ENCODE measurements around the gene CELSR1. TPM values are rescaled to one million over a fixed set of nuclear protein-coding genes. Genes with fewer than 3 reads are reported as not detected.

Gene CELSR1
- total and polyA plus RNA-seq, 2 of the 13 experiments (the other 11 are each of a cell fraction or from before 2014, with no cell fraction given), result 0.78 to 1.8 TPM

DNA sequence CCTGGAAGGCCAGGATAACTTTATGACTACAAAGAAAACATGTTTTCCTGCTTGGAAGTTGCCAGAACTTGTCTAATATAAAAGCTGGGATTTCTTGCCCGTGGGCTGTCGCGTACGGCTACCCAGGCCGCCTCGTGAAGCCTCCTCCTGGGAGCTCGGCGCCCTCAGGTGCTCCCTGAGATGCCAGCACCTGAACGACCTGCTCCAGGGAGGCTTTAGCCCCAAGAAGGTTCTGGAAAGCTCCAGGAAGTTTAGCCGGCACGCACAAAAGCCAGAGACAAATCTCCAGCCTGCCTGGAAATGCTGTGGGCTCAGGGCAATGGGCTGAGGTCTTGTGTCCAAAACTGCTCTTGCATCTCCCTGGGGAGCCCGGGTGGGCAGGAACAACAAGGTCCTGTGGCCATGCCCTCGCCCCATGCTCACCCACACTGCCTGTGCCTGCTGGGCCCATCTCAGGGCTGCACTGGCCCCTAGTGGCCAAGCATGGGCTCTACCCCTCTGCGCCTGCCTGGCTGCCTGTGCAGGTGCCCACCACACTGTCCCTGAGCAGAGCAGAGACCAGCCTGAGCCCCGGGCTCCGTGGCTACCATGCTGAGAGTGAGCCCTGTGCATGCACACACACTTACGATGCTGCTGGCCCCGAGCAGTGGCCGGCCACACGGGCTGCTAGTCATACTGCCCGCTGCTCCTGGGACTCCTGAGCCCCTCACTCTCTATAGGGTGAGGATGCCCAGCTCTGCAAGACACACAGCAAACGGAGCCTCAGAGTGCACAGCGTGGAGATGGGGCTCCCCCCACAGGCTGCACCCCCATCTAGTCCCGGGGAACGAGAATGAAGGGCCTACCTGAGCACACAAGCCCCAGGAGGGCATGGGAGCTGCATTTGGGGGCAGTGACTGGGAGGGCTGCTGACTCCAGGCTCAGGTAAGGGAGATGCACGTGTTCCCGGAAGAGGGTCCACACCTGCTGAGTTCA is 4.9 kb upstream of the CELSR1 start (continued):
- TF ChIP-seq, protein P1, sequence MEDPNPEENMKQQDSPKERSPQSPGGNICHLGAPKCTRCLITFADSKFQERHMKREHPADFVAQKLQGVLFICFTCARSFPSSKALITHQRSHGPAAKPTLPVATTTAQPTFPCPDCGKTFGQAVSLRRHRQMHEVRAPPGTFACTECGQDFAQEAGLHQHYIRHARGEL (CRISPR knock-in tag; IDR thresholded peaks at IDR 0.05), result no peak
- TF ChIP-seq ZNF235 (CRISPR knock-in tag; IDR thresholded peaks at IDR 0.05; ENCODE audit: borderline replicate concordance) (0 out of 2 replicates have a peak, but pooled peaks have one; percentile 30), HOXA3 (CRISPR knock-in tag; IDR thresholded peaks at IDR 0.05) (0 out of 2 replicates have a peak, but pooled peaks have one; percentile 35), GFI1 (CRISPR knock-in tag; IDR thresholded peaks at IDR 0.05; ENCODE audit: borderline replicate concordance) (no peak), ZBTB7A (CRISPR knock-in tag; IDR thresholded peaks at IDR 0.05) (peak; percentile 36; the same call in 1 of the 2 replicates), ZNF570 (CRISPR knock-in tag; IDR thresholded peaks at IDR 0.05; ENCODE audit: borderline replicate concordance) (no peak), SRSF1 (optimal IDR thresholded peaks at IDR 0.05; ENCODE audit: low read depth, low read length) (no peak), U2AF2 (IDR thresholded peaks at IDR 0.05; ENCODE audit: low read depth, low read length) (no peak), PAX8 (CRISPR knock-in tag; IDR thresholded peaks at IDR 0.05; ENCODE audit: borderline replicate concordance) (no peak), SYNCRIP (IDR thresholded peaks at IDR 0.05; ENCODE audit: insufficient read depth, low read depth, low read length) (no peak), ZBTB38 (CRISPR knock-in tag; IDR thresholded peaks at IDR 0.05) (no peak), RFX1 (IDR thresholded peaks at IDR 0.05) (no peak), EP300 (IDR thresholded peaks at IDR 0.05; ENCODE audit: low read depth in 2 of 2, low read length in 2 of 2) (0 out of 4 replicates have a peak, but pooled peaks of 1 of the 2 experiments have one; percentile 36), EP300 (CRISPR knock-in tag; IDR thresholded peaks at IDR 0.05; ENCODE audit: borderline replicate concordance) (no peak; the same call in 1 of the 2 replicates)
- TF ChIP-seq, protein P2, sequence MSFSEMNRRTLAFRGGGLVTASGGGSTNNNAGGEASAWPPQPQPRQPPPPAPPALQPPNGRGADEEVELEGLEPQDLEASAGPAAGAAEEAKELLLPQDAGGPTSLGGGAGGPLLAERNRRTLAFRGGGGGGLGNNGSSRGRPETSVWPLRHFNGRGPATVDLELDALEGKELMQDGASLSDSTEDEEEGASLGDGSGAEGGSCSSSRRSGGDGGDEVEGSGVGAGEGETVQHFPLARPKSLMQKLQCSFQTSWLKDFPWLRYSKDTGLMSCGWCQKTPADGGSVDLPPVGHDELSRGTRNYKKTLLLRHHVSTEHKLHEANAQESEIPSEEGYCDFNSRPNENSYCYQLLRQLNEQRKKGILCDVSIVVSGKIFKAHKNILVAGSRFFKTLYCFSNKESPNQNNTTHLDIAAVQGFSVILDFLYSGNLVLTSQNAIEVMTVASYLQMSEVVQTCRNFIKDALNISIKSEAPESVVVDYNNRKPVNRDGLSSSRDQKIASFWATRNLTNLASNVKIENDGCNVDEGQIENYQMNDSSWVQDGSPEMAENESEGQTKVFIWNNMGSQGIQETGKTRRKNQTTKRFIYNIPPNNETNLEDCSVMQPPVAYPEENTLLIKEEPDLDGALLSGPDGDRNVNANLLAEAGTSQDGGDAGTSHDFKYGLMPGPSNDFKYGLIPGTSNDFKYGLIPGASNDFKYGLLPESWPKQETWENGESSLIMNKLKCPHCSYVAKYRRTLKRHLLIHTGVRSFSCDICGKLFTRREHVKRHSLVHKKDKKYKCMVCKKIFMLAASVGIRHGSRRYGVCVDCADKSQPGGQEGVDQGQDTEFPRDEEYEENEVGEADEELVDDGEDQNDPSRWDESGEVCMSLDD (CRISPR knock-in tag; IDR thresholded peaks at IDR 0.05; ENCODE audit: borderline replicate concordance), result no peak
- TF ChIP-seq, protein P3, sequence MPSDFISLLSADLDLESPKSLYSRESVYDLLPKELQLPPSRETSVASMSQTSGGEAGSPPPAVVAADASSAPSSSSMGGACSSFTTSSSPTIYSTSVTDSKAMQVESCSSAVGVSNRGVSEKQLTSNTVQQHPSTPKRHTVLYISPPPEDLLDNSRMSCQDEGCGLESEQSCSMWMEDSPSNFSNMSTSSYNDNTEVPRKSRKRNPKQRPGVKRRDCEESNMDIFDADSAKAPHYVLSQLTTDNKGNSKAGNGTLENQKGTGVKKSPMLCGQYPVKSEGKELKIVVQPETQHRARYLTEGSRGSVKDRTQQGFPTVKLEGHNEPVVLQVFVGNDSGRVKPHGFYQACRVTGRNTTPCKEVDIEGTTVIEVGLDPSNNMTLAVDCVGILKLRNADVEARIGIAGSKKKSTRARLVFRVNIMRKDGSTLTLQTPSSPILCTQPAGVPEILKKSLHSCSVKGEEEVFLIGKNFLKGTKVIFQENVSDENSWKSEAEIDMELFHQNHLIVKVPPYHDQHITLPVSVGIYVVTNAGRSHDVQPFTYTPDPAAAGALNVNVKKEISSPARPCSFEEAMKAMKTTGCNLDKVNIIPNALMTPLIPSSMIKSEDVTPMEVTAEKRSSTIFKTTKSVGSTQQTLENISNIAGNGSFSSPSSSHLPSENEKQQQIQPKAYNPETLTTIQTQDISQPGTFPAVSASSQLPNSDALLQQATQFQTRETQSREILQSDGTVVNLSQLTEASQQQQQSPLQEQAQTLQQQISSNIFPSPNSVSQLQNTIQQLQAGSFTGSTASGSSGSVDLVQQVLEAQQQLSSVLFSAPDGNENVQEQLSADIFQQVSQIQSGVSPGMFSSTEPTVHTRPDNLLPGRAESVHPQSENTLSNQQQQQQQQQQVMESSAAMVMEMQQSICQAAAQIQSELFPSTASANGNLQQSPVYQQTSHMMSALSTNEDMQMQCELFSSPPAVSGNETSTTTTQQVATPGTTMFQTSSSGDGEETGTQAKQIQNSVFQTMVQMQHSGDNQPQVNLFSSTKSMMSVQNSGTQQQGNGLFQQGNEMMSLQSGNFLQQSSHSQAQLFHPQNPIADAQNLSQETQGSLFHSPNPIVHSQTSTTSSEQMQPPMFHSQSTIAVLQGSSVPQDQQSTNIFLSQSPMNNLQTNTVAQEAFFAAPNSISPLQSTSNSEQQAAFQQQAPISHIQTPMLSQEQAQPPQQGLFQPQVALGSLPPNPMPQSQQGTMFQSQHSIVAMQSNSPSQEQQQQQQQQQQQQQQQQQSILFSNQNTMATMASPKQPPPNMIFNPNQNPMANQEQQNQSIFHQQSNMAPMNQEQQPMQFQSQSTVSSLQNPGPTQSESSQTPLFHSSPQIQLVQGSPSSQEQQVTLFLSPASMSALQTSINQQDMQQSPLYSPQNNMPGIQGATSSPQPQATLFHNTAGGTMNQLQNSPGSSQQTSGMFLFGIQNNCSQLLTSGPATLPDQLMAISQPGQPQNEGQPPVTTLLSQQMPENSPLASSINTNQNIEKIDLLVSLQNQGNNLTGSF (CRISPR knock-in tag; IDR thresholded peaks at IDR 0.05), result no peak
- TF ChIP-seq, protein P4, sequence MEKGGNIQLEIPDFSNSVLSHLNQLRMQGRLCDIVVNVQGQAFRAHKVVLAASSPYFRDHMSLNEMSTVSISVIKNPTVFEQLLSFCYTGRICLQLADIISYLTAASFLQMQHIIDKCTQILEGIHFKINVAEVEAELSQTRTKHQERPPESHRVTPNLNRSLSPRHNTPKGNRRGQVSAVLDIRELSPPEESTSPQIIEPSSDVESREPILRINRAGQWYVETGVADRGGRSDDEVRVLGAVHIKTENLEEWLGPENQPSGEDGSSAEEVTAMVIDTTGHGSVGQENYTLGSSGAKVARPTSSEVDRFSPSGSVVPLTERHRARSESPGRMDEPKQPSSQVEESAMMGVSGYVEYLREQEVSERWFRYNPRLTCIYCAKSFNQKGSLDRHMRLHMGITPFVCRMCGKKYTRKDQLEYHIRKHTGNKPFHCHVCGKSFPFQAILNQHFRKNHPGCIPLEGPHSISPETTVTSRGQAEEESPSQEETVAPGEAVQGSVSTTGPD (CRISPR knock-in tag; IDR thresholded peaks at IDR 0.05), result no peak
